CD4-positive, alpha-beta T cell (primary cell): Measurements from ENCODE around the gene ESAM. TPM values are rescaled to one million over a fixed set of nuclear protein-coding genes. Genes with fewer than 3 reads are reported as not detected.
A peak's percentile ranks its signal among the peaks of the same experiment; 100 is the strongest.
"Not testable (repeated sequence)": the region's sequence is repeated elsewhere in the genome, so short reads cannot be mapped to it uniquely, and the experiment has no call there.

Experiments used
- ATAC-seq: fragments of 200-7000 bp; cut with Tn5 transposase; one replicate; pipeline ENCODE4 v1.10.0; 2022; ENCODE audit warnings: mild to moderate bottlenecking; ENCODE audit not compliant: poor library complexity
- CTCF ChIA-PET: fragments of 350-600 bp; sonication (Branson Sonifier 250); formaldehyde crosslinking; loops from one replicate; lab custom pipeline; 2021; ENCODE audit warnings: antibody characterized with exemption, inconsistent platforms; lab: Charles Lee
- POLR2A ChIA-PET: fragments of 350-600 bp; sonication (Branson Sonifier 250); formaldehyde crosslinking; loops from one replicate; lab custom pipeline; 2021; ENCODE audit warnings: antibody characterized with exemption, inconsistent platforms; lab: Charles Lee
- DNase-seq, 14 experiments: peaks; one replicate each; pipeline ENCODE4 v3.0.0-alpha.2; 2013 to 2020; ENCODE audit warnings: mixed read lengths in 2 of 14
- H3K27ac ChIP-seq, 2 donors: one replicate each; pipeline versions ENCODE4 v1.5.1 to v1.7.0; 2013; ENCODE audit warnings: low read length in 2 of 2, low read depth in 1 of 2, mild to moderate bottlenecking in 1 of 2
- H3K27me3 ChIP-seq, 2 experiments: 1 replicate in 1 of 2; 2 replicates in 1 of 2; pipeline versions ENCODE4 v1.6.1 to v1.7.0; 2013; ENCODE audit warnings: low read length in 2 of 2, control low read depth in 1 of 2, mild to moderate bottlenecking in 1 of 2, moderate library complexity in 1 of 2; ENCODE audit not compliant: insufficient read depth in 2 of 2, control insufficient read depth in 1 of 2
- H3K36me3 ChIP-seq: one replicate; pipeline ENCODE4 v1.6.1; 2013; ENCODE audit warnings: low read length, control low read depth; ENCODE audit not compliant: insufficient read depth
- H3K4me1 ChIP-seq: one replicate; pipeline ENCODE4 v1.6.1; 2013; ENCODE audit warnings: low read length, control low read depth; ENCODE audit not compliant: insufficient read depth
- H3K4me3 ChIP-seq: one replicate; pipeline ENCODE4 v1.5.1; 2013; ENCODE audit warnings: mild to moderate bottlenecking, low read length, moderate library complexity
- H3K9me3 ChIP-seq, 2 experiments: 1 replicate in 1 of 2; 2 replicates in 1 of 2; pipeline versions ENCODE4 v1.6.1 to v1.7.0; 2013; ENCODE audit warnings: low read length in 2 of 2, mild to moderate bottlenecking in 2 of 2, control low read depth in 1 of 2, moderate library complexity in 1 of 2; ENCODE audit not compliant: control insufficient read depth in 1 of 2, insufficient read depth in 1 of 2
- H3K27ac Mint-ChIP-seq: one replicate; pipeline ENCODE4 v1.8.0; 2020; ENCODE audit warnings: mixed read lengths
- H3K27me3 Mint-ChIP-seq: one replicate; pipeline ENCODE4 v1.8.0; 2021; ENCODE audit warnings: mixed read lengths
- H3K36me3 Mint-ChIP-seq: one replicate; pipeline ENCODE4 v1.8.0; 2021; ENCODE audit warnings: low read depth, mixed read lengths
- H3K4me1 Mint-ChIP-seq: one replicate; pipeline ENCODE4 v1.8.0; 2021; ENCODE audit warnings: low read depth, mixed read lengths
- H3K4me3 Mint-ChIP-seq: one replicate; pipeline ENCODE4 v1.8.0; 2020; ENCODE audit warnings: mild to moderate bottlenecking, mixed read lengths
- H3K9me3 Mint-ChIP-seq: one replicate; pipeline ENCODE4 v1.8.0; 2020; ENCODE audit warnings: mixed read lengths
- intact Hi-C, 2 experiments: fragments of 100-400 bp; cut with DNase I in 1 of 2; cut with micrococcal nuclease in 1 of 2; formaldehyde crosslinking; loops; one replicate each; pipeline versions ENCODE4 v1.15.1 to v1.9.0; 2023 to 2025; cut with DNase I, micrococcal nuclease
- total RNA-seq, 174 experiments: library from RNA in 2 of 174; stranded (reverse) in 2 of 174; gene quantifications; one replicate each; pipeline ENCODE4 v1.2.3 and lab custom pipeline; 2021 to 2026
- TF ChIP-seq, protein P1 (sequence below): fragments of 200-600 bp; IDR thresholded peaks from one replicate; pipeline ENCODE4 v1.8.0; 2022; ENCODE audit warnings: antibody characterized with exemption, mild to moderate bottlenecking

The ESAM gene
- total RNA-seq, 2 experiments from 2014 or later: 0.38 to 0.64 TPM

- H3K27me3 Mint-ChIP-seq: no peaks in the 10 kb centered on the region
- H3K27ac Mint-ChIP-seq: no peak overlapping the region
- TF ChIP-seq, protein P1, sequence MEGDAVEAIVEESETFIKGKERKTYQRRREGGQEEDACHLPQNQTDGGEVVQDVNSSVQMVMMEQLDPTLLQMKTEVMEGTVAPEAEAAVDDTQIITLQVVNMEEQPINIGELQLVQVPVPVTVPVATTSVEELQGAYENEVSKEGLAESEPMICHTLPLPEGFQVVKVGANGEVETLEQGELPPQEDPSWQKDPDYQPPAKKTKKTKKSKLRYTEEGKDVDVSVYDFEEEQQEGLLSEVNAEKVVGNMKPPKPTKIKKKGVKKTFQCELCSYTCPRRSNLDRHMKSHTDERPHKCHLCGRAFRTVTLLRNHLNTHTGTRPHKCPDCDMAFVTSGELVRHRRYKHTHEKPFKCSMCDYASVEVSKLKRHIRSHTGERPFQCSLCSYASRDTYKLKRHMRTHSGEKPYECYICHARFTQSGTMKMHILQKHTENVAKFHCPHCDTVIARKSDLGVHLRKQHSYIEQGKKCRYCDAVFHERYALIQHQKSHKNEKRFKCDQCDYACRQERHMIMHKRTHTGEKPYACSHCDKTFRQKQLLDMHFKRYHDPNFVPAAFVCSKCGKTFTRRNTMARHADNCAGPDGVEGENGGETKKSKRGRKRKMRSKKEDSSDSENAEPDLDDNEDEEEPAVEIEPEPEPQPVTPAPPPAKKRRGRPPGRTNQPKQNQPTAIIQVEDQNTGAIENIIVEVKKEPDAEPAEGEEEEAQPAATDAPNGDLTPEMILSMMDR: no peak
- no peak for ATAC-seq
- CTCF ChIA-PET: interaction anchor here (0.7 to 1.8 kb wide), 3 partner anchors 15 to 104 kb away, joined by 3 to 5 read pairs (median 4); partner anchors contain the start of genes SIAE and SPA17
- H3K4me3 Mint-ChIP-seq: no peak overlapping the region
- H3K9me3 Mint-ChIP-seq: no peaks in the 10 kb centered on the region
- intact Hi-C loops: no loop called here
- H3K27me3 ChIP-seq: no peaks in the 10 kb centered on the region
- H3K4me1 ChIP-seq: peaks cover 3% of the 10 kb centered on the region
- no peaks in the 10 kb centered on the region for H3K36me3 ChIP-seq
- H3K4me1 Mint-ChIP-seq: peaks cover 28% of the 10 kb centered on the region
- H3K4me3 ChIP-seq: no peak overlapping the region
- H3K9me3 ChIP-seq: no peaks in the 10 kb centered on the region
- H3K27ac ChIP-seq: no peak overlapping the region
- H3K36me3 Mint-ChIP-seq: peaks cover 35% of the 10 kb centered on the region
- DNase-seq: no peak
- POLR2A ChIA-PET: no interaction called here
Observed at GRCh38 chr11:124778281-124778680, 16.2 kb upstream of the ESAM start.

- Mint-ChIP-seq H3K27me3 (no peaks in the 10 kb centered on the region), H3K36me3 (peaks cover 45% of the 10 kb centered on the region), H3K9me3 (no peaks in the 10 kb centered on the region), H3K4me3 (no peak overlapping the region), H3K27ac (peak overlapping the region; percentile 38), H3K4me1 (peaks cover 28% of the 10 kb centered on the region)
- intact Hi-C loops: no loop called here
- no peaks in the 10 kb centered on the region for H3K9me3 ChIP-seq
- H3K36me3 ChIP-seq: peaks cover 7% of the 10 kb centered on the region
- no peaks in the 10 kb centered on the region for H3K27me3 ChIP-seq
- peak; percentile 92 for ATAC-seq
- no peak overlapping the region for H3K4me3 ChIP-seq
- ChIA-PET CTCF (interaction anchor here (1.8 kb wide), 1 partner anchor 16 kb away, joined by 4 read pairs; no protein-coding TSS in a partner anchor), POLR2A (interaction anchor here (0.6 to 0.8 kb wide), 2 partner anchors 154 to 165 kb away, joined by 3 to 5 read pairs; partner anchors contain the start of gene TBRG1)
- peaks cover 3% of the 10 kb centered on the region for H3K4me1 ChIP-seq
- TF ChIP-seq, protein P1: no peak
- peak in 3 of 14 experiments; percentile 25 to 46 (median 33) for DNase-seq
- no peak overlapping the region for H3K27ac ChIP-seq
Observed at GRCh38 chr11:124776865-124777645, 15.0 kb upstream of the ESAM start.

DNA sequence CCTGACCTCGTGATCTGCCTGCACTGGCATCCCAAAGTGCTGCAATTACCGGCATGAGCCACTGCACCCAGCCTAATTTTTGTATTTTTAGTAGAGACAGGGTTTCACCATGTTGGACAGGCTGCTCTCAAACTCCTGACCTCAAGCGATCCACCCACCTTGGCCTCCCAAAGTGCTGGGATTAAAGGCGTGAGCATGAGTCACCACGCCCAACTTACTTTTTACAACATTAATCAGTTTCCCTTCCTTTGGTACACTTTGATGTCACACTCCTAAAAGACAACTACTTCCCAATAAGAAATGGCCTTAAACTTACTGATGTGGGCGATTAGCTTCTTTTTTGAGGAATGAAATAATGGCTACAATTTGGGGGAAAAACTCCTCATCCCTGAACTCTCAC is 8.9 kb upstream of the ESAM start:
- peaks cover 13% of the 10 kb centered on the region for H3K36me3 ChIP-seq
- ATAC-seq, H3K4me3 Mint-ChIP-seq, H3K4me3 ChIP-seq, H3K27me3 Mint-ChIP-seq, POLR2A ChIA-PET, H3K27ac Mint-ChIP-seq, intact Hi-C loops, H3K4me1 ChIP-seq, H3K9me3 ChIP-seq, H3K27me3 ChIP-seq, H3K27ac ChIP-seq, DNase-seq, H3K9me3 Mint-ChIP-seq, H3K4me1 Mint-ChIP-seq: not testable (repeated sequence)
- CTCF ChIA-PET: interaction anchor here (1.0 kb wide), 1 partner anchor 13 kb away, joined by 3 read pairs; no protein-coding TSS in a partner anchor
- H3K36me3 Mint-ChIP-seq: peaks cover 67% of the 10 kb centered on the region
